ENCODE results near the gene SGMS2.
"Not testable (repeated sequence)": the region's sequence is repeated elsewhere in the genome, so short reads cannot be mapped to it uniquely, and the experiment has no call there.

SGMS2 gene

GRCh38 chr4:107870916-107871786 is 46.4 kb downstream of the SGMS2 start:
- no peak for DNase-seq

- no peak for DNase-seq
Measured at GRCh38 chr4:107874024-107874423, 49.3 kb downstream of the SGMS2 start.

- DNase-seq = no peak
Measured at GRCh38 chr4:107876099-107876498, 51.4 kb downstream of the SGMS2 start.

- DNase-seq = no peak
Measured at GRCh38 chr4:107877361-107877760, 52.6 kb downstream of the SGMS2 start.

GRCh38 chr4:107885865-107886264 is 61.1 kb downstream of the SGMS2 start:
- no peak for DNase-seq

GRCh38 chr4:107888237-107888636 is 63.5 kb downstream of the SGMS2 start:
- DNase-seq = no peak

GRCh38 chr4:107890779-107891178 is 66.0 kb downstream of the SGMS2 start:
- DNase-seq = no peak

GRCh38 chr4:107891299-107891698 is 66.6 kb downstream of the SGMS2 start:
- no peak for DNase-seq

GRCh38 chr4:107893171-107894137 is 68.7 kb downstream of the SGMS2 start:
- DNase-seq = no peak

- DNase-seq = no peak
Measured at GRCh38 chr4:107894138-107894603, 69.4 kb downstream of the SGMS2 start.

- DNase-seq = no peak
Measured at GRCh38 chr4:107896158-107896645, 71.5 kb downstream of the SGMS2 start.

GRCh38 chr4:107896646-107897045 is 71.9 kb downstream of the SGMS2 start:
- no peak for DNase-seq

GRCh38 chr4:107897823-107898222 is 73.1 kb downstream of the SGMS2 start:
- DNase-seq = no peak

GRCh38 chr4:107900067-107900466 is 75.3 kb downstream of the SGMS2 start:
- no peak for DNase-seq

GRCh38 chr4:107900508-107900907 is 75.8 kb downstream of the SGMS2 start:
- no peak for DNase-seq

- DNase-seq = no peak
Measured at GRCh38 chr4:107901213-107901934, 76.6 kb downstream of the SGMS2 start.

GRCh38 chr4:107902715-107903114 is 78.0 kb downstream of the SGMS2 start:
- no peak for DNase-seq

- not testable (repeated sequence) for DNase-seq
Measured at GRCh38 chr4:107905082-107905481, 80.3 kb downstream of the SGMS2 start.

- no peak for DNase-seq
Measured at GRCh38 chr4:107906458-107907100, 81.8 kb downstream of the SGMS2 start.

- DNase-seq = no peak
Measured at GRCh38 chr4:107908377-107908776, 83.6 kb downstream of the SGMS2 start.

- peak in 5 of 6 experiments; percentile 1 to 74 (median 54) for DNase-seq
Measured at GRCh38 chr4:107913283-107913899, 88.7 kb downstream of the SGMS2 start.

- no peak for DNase-seq
Measured at GRCh38 chr4:107915220-107915619, 90.5 kb downstream of the SGMS2 start.

Measured in stimulated activated naive CD4-positive, alpha-beta T cell (primary cell).